ENCODE data around the gene PSMB11.

Gene PSMB11

DNA sequence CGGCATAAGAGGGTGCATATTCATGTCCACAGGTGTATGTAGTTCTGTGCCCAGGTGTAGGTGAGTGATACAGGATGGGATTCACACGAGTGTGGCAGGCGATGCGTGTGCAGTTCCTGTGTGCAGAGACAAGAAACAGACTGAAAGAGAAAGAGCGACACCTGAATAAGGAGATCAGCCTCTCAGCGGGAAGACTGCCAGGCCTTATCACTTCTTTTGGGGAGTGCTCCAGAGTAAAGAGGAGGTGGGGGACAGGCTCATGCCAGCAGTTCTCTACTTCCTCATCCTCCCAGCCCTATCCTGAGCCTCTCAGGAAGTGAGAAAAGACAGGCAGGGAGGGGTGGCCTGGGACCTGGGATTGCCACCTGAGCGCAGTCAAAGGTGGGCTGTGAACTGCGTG, 2.8 kb downstream of the PSMB11 start:
- no peak overlapping the region for H3K4me3 ChIP-seq (ENCODE audit: low read depth, low read length)
- no peak for DNase-seq (ENCODE audit: low read depth)
- TF ChIP-seq, protein P1, sequence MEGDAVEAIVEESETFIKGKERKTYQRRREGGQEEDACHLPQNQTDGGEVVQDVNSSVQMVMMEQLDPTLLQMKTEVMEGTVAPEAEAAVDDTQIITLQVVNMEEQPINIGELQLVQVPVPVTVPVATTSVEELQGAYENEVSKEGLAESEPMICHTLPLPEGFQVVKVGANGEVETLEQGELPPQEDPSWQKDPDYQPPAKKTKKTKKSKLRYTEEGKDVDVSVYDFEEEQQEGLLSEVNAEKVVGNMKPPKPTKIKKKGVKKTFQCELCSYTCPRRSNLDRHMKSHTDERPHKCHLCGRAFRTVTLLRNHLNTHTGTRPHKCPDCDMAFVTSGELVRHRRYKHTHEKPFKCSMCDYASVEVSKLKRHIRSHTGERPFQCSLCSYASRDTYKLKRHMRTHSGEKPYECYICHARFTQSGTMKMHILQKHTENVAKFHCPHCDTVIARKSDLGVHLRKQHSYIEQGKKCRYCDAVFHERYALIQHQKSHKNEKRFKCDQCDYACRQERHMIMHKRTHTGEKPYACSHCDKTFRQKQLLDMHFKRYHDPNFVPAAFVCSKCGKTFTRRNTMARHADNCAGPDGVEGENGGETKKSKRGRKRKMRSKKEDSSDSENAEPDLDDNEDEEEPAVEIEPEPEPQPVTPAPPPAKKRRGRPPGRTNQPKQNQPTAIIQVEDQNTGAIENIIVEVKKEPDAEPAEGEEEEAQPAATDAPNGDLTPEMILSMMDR (IDR thresholded peaks at IDR 0.05; ENCODE audit: insufficient read depth, low read depth, low read length, missing control alignments), result no peak

DNA sequence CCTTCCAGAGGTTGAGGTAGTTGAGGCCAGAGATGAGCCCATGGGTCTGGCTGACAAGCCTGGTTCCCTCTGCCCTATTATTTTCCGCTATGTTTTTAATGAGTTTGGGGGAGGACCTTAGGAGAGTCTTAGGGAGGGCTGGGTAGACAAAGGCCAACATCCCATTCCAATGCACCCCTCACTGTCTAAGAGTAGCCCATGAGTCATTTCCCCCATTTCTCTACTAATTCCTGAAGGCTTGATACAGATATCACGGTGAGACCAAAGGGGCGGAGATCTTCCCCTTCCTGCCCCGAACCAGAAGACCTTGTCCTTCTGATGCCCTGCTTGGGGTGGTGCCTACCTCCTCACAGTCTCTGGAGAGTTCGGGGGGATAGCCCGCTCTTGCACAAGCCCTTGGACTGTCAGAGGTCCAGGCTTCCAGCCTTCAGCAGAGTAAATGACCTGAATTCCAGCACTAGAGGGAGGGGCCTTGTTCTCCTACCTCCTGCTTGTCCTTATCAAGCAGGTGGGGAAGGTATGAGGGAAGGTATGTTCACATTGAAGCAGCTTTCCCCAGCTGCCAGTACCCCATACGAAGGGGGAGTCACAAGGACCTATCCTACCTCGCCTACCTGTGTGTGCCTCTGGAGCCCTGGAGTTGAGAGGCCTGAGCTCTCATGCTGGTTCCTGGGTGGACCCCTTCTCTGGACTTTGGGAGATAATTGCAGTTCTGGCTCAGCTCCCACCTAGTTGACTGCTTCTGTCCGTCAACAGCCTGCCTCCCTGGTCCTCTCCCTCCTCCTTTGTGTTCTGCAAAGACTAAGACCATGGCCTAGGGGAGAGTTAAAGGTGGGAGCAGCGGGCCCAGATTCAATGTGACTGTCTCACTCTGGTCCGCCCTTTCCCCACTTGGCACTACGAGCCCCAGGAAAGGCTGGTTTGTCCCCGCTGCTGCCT, 3.7 kb downstream of the PSMB11 start:
- no peak overlapping the region for H3K4me3 ChIP-seq (ENCODE audit: low read depth, low read length)
- DNase-seq (ENCODE audit: low read depth), result no peak
- TF ChIP-seq, protein P1 (IDR thresholded peaks at IDR 0.05; ENCODE audit: insufficient read depth, low read depth, low read length, missing control alignments), result no peak

DNA sequence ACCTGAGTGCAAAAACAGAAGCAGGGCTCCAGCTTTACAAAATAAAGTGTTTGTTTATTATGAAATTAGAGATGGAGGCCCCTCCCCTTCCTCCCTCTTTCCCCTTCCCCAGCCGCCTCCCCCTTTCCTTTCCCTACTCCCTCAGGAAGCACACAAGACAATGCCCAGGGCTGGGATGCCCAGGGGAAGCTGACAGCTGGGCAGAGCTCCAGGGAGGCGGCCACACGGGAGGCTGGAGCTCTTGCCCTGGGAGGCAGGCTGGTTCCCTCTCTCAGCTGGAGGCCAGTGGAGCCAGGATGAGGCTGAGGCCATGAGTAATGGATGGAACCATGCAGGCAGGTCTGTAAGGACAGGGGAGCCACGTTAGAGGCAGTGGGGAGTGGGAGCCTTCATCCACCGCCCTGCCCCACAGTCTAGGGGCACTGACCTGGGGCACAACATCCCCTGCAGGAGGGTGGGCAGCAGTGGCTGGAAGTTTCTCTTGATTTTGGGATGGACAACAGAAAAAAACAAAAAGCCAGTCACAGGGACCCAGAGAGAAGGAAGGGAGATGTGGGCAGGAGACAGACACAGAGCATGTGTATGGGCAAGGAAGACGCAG, 5.1 kb downstream of the PSMB11 start:
- TF ChIP-seq, protein P1 (IDR thresholded peaks at IDR 0.05; ENCODE audit: insufficient read depth, low read depth, low read length, missing control alignments), result no peak
- no peak overlapping the region for H3K4me3 ChIP-seq (ENCODE audit: low read depth, low read length)
- no peak for DNase-seq (ENCODE audit: low read depth)

DNA sequence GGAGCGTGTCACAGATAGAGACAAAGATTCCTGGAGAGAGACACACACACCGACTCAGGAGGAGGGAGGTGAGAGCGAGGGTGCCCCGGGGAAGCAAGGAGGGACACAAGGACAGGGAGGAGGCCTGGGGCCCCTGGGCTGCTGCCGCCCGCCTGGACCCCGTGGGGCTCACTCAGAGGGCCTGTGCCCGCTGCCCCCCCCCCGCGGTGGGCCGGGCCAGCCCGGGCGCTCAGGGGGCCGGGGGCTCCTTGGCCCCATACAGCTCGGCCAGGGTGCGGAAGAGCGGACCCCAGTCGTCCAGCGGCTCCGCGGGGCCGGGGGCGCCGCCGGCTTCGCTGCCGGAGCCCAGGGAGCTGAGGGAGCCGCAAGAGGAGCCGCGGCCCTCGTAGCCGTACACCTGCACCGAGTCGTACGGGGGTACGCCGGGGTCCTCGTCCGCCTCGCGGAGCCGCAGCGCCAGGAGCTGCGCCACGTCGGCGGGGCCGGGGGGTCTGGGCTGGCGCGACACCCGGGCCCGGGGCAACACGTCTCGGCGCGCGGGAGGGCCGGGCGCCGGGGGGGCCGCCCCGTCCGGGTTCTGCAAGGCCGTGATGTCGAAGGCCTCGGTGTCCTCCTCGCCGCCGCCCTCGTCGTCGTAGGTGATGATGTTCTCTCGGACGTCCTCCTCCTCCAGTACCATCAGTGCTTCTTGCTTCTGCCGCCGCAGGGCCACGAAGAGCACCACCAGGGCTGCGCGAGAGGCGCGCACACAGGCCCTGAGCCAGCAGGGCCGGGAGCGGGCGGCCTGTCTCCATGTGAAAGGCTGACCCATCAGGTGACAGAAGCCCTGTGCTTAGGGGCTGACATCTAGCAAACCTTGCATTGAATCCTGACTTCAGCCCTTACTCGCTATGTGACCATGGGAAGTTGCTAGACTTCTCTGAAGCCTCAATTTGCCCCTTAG, 6.0 kb downstream of the PSMB11 start:
- TF ChIP-seq, protein P1 (IDR thresholded peaks at IDR 0.05; ENCODE audit: insufficient read depth, low read depth, low read length, missing control alignments), result no peak
- no peak for DNase-seq (ENCODE audit: low read depth)
- no peak overlapping the region for H3K4me3 ChIP-seq (ENCODE audit: low read depth, low read length)

DNA sequence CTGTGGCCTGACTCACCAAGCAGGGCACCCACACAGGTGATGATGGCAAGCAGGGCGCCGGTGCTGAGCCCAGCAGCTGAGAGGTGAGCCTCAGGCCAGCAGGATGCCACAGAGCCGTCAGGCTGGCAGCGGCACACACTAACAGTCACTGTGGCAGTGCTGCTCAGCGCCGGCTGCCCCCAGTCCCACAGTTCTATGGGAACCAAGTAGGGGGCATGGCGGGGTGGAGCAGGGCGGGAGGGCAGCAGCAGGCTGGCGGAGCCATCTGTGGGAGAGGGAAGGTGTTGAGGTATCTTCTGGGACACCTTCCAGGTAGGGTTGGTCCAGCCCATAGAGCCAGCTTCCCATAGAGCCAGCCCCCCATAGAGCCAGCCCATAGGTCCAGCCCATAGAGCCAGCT, 7.0 kb downstream of the PSMB11 start:
- TF ChIP-seq, protein P1 (IDR thresholded peaks at IDR 0.05; ENCODE audit: insufficient read depth, low read depth, low read length, missing control alignments), result no peak
- DNase-seq (ENCODE audit: low read depth), result no peak
- no peak overlapping the region for H3K4me3 ChIP-seq (ENCODE audit: low read depth, low read length)

DNA sequence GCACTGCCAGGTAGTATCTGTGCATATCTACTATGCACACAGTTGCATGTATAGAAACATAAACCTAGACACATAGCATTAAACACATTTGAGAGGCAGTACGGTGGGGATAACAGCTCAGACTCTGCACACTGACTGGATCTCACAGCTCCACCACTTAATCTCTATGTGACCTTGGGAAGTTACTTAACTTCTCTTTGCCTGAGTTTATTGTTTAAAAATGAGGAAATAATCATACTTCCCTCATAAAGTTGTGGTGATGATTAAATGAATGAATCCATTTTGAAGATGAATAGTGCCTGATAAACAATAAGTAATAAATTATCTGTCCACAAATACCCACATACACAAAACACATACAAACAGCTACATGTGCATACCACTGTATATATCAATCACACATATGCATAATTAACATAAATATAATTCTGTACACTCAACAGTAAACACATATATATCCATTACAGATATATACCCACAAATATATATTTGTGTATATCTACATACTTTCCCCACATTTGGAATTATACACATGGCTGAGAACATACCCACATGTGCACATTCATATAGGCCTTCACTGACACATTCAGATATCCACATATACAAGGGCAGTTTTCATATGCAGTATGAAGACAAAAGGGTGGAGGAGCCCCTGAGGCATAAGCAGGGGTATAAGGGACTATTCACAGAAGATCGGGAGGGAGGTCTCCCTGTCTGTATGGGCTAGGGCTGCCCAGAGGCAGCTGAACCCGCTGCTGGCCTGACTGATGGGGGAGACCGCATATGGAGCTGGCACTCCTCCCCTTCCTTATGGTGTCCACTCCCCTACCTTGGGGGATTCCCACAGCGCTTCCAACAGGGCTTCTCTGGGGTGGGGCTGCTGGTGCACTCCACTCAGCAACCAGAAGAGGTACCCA, 9.4 kb downstream of the PSMB11 start:
- no peak overlapping the region for H3K4me3 ChIP-seq (ENCODE audit: low read depth, low read length)
- TF ChIP-seq, protein P1 (IDR thresholded peaks at IDR 0.05; ENCODE audit: insufficient read depth, low read depth, low read length, missing control alignments), result no peak
- no peak for DNase-seq (ENCODE audit: low read depth)

All from GM12865 (cell line).